ENCODE data around the gene TRIP10. TPM values are rescaled to one million over a fixed set of nuclear protein-coding genes. Genes with fewer than 3 reads are reported as not detected.
A peak's percentile ranks its signal among the peaks of the same experiment; 100 is the strongest.
"Not testable (repeated sequence)": the region's sequence is repeated elsewhere in the genome, so short reads cannot be mapped to it uniquely, and the experiment has no call there.

Gene TRIP10
- total RNA-seq, 2 donors from 2014 or later, result 67.5 to 74.0 TPM

- DNase-seq (peak; percentile 100), ATAC-seq (peak; percentile 83 to 86)
- intact Hi-C loops (cut with DNase I), result loop anchor here in 1 of 2 donors (5.0 kb wide), 2 partner anchors 220 to 365 kb away; partner anchors contain the start of gene ALKBH7
Measured at GRCh38 chr19:6737284-6737872, 2.1 kb upstream of the TRIP10 start, which contains the start of gene GPR108. Gene GPR108 (minus strand): TSS chr19:6737580. CDS start chr19:6737576, 4 bp downstream.

- ATAC-seq (peak; percentile 17 to 35), DNase-seq (peak; percentile 95)
- intact Hi-C loops (cut with DNase I), result loop anchor here in 1 of 2 donors (5.0 kb wide), 2 partner anchors 221 to 366 kb away; partner anchors contain the start of gene ALKBH7
Measured at GRCh38 chr19:6737873-6738786, 1.4 kb upstream of the TRIP10 start.

- DNase-seq (peak; percentile 68), ATAC-seq (no peak)
- intact Hi-C loops (cut with DNase I), result loop anchor here in 1 of 2 donors (5.0 kb wide), 2 partner anchors 222 to 367 kb away; partner anchors contain the start of gene ALKBH7
Measured at GRCh38 chr19:6738787-6739389, 592 bp upstream of the TRIP10 start.

- intact Hi-C loops (cut with DNase I), result loop anchor here in 1 of 2 donors (5.0 kb wide), 3 partner anchors 122 to 368 kb away; partner anchors contain the start of gene ALKBH7
- peak in 1 of 2 donors; percentile 0 for ATAC-seq
- DNase-seq, result peak; percentile 63
Measured at GRCh38 chr19:6739883-6740588, 556 bp downstream of the TRIP10 start.

GRCh38 chr19:6740589-6741343 lies 1.3 kb downstream of the TRIP10 start:
- peak; percentile 82 for DNase-seq
- intact Hi-C loops (cut with DNase I), result loop anchor here in 1 of 2 donors (5.0 kb wide), 1 partner anchor 122 kb away; no protein-coding TSS in a partner anchor

GRCh38 chr19:6743066-6743465 lies 3.6 kb downstream of the TRIP10 start:
- DNase-seq (no peak), ATAC-seq (no peak)
- intact Hi-C loops (cut with DNase I), result loop anchor here in 1 of 2 donors (5.0 kb wide), 1 partner anchor 119 kb away; no protein-coding TSS in a partner anchor

More at GRCh38 chr19:6740589-6741343, 1.3 kb downstream of the TRIP10 start:
- ATAC-seq, result peak in 1 of 2 donors; percentile 0

- intact Hi-C loops (cut with DNase I), result loop anchor here in 1 of 2 donors (5.0 kb wide), 1 partner anchor 118 kb away; no protein-coding TSS in a partner anchor
- no peak for ATAC-seq
- no peak for DNase-seq
Measured at GRCh38 chr19:6743714-6744380, 4.4 kb downstream of the TRIP10 start.

- intact Hi-C loops (cut with DNase I), result loop anchor here in 1 of 2 donors (5.0 kb wide), 1 partner anchor 118 kb away; no protein-coding TSS in a partner anchor
- DNase-seq (peak; percentile 91), ATAC-seq (peak; percentile 84 to 90)
Measured at GRCh38 chr19:6744381-6745301, 5.2 kb downstream of the TRIP10 start.

- ATAC-seq (no peak), DNase-seq (no peak)
- intact Hi-C loops (cut with DNase I), result no loop called here
Measured at GRCh38 chr19:6745965-6746364, 6.5 kb downstream of the TRIP10 start.

- DNase-seq; ATAC-seq; intact Hi-C loops (cut with DNase I): not testable (repeated sequence)
Measured at GRCh38 chr19:6748543-6748942, 9.1 kb downstream of the TRIP10 start.

GRCh38 chr19:6750062-6750461 lies 10.6 kb downstream of the TRIP10 start:
- peak; percentile 72 for DNase-seq
- peak; percentile 4 to 13 for ATAC-seq
- intact Hi-C loops (cut with DNase I), result no loop called here

GRCh38 chr19:6751189-6751588 lies 11.7 kb downstream of the TRIP10 start:
- DNase-seq (no peak), ATAC-seq (no peak)
- intact Hi-C loops (cut with DNase I), result no loop called here

GRCh38 chr19:6752256-6753177 lies 13.0 kb downstream of the TRIP10 start:
- no peak for DNase-seq

GRCh38 chr19:6753178-6754031 lies 13.9 kb downstream of the TRIP10 start:
- peak; percentile 85 to 86 for ATAC-seq
- peak; percentile 84 for DNase-seq
- intact Hi-C loops (cut with DNase I), result no loop called here

More at GRCh38 chr19:6752256-6753177, 13.0 kb downstream of the TRIP10 start:
- ATAC-seq, result peak; percentile 1 to 2
- intact Hi-C loops (cut with DNase I), result no loop called here

Data from left cardiac atrium (tissue), 4 donors.